ENCODE measurements around the gene LYPD5.
"Not testable (repeated sequence)": the region's sequence is repeated elsewhere in the genome, so short reads cannot be mapped to it uniquely, and the experiment has no call there.

The LYPD5 gene

GRCh38 chr19:43776286-43776685 is 26.0 kb downstream of the LYPD5 start:
- DNase-seq: no peak

- DNase-seq: no peak
These were observed 26.9 kb downstream of the LYPD5 start for GRCh38 chr19:43775299-43775890.

- DNase-seq: not testable (repeated sequence)
These were observed 27.3 kb downstream of the LYPD5 start for GRCh38 chr19:43774940-43775258.

GRCh38 chr19:43774103-43774939 is 27.9 kb downstream of the LYPD5 start:
- DNase-seq: no peak

GRCh38 chr19:43773725-43774102 is 28.5 kb downstream of the LYPD5 start:
- DNase-seq: no peak

GRCh38 chr19:43769256-43769655 is 33.0 kb downstream of the LYPD5 start:
- DNase-seq: no peak

- DNase-seq: no peak
These were observed 33.8 kb downstream of the LYPD5 start for GRCh38 chr19:43768273-43769050.

- no peak for DNase-seq
These were observed 34.4 kb downstream of the LYPD5 start for GRCh38 chr19:43767818-43768217.

- no peak for DNase-seq
These were observed 34.9 kb downstream of the LYPD5 start for GRCh38 chr19:43767316-43767715.

- DNase-seq: no peak
These were observed 35.5 kb downstream of the LYPD5 start for GRCh38 chr19:43766755-43767043.

GRCh38 chr19:43765109-43765876 is 37.0 kb downstream of the LYPD5 start:
- DNase-seq: peak; percentile 73

GRCh38 chr19:43764684-43765083 is 37.6 kb downstream of the LYPD5 start:
- not testable (repeated sequence) for DNase-seq

- DNase-seq: no peak
These were observed 38.7 kb downstream of the LYPD5 start for GRCh38 chr19:43763473-43763939.

- DNase-seq: no peak
These were observed 39.4 kb downstream of the LYPD5 start for GRCh38 chr19:43762814-43763213.

GRCh38 chr19:43760941-43761340 is 41.3 kb downstream of the LYPD5 start:
- DNase-seq: no peak

- no peak for DNase-seq
These were observed 42.7 kb downstream of the LYPD5 start for GRCh38 chr19:43759515-43759914.

GRCh38 chr19:43755256-43755801 is 46.9 kb downstream of the LYPD5 start:
- peak; percentile 85 for DNase-seq

GRCh38 chr19:43754503-43755255 is 47.6 kb downstream of the LYPD5 start, which contains the start of gene SMG9:
TSS of gene SMG9 (minus strand) at chr19:43754962. CDS start at chr19:43750741, 4,221 bp downstream.
- DNase-seq: peak; percentile 98

GRCh38 chr19:43754253-43754502 is 48.1 kb downstream of the LYPD5 start:
- no peak for DNase-seq

- DNase-seq: no peak
These were observed 49.9 kb downstream of the LYPD5 start for GRCh38 chr19:43752287-43752875.

- no peak for DNase-seq
These were observed 50.6 kb downstream of the LYPD5 start for GRCh38 chr19:43751466-43752220.
